WERI-Rb-1 (cell line): ENCODE data around the gene ADAMTSL3.

Source experiments
- DNase-seq: peaks from one replicate; pipeline ENCODE4 v3.0.0-alpha.2; 2020
- H3K27ac ChIP-seq: fragments of 250-450 bp; sonication (Bioruptor Pico); 2 replicates; pipeline ENCODE4 v1.5.1; 2020; ENCODE audit warnings: mild to moderate bottlenecking, moderate library complexity
- H3K27me3 ChIP-seq: fragments of 250-450 bp; sonication (Bioruptor Pico); 2 replicates; pipeline ENCODE4 v1.5.1; 2021; ENCODE audit warnings: mild to moderate bottlenecking, low read depth, moderate library complexity; ENCODE audit not compliant: insufficient read depth, severe bottlenecking
- H3K36me3 ChIP-seq: fragments of 250-450 bp; sonication (Bioruptor Pico); 2 replicates; pipeline ENCODE4 v1.5.1; 2020; ENCODE audit warnings: mild to moderate bottlenecking, moderate library complexity
- H3K4me3 ChIP-seq: 2 replicates; pipeline ENCODE4 v1.5.1; 2011; ENCODE audit warnings: low read depth, mild to moderate bottlenecking, control low read depth, low read length
- H3K9me3 ChIP-seq: fragments of 250-450 bp; sonication (Bioruptor Pico); 2 replicates; pipeline ENCODE4 v1.5.1; 2021; ENCODE audit warnings: mild to moderate bottlenecking, moderate library complexity; ENCODE audit not compliant: severe bottlenecking
- CTCF ChIP-seq: IDR thresholded peaks from 2 replicates; pipeline ENCODE4 v1.5.1; 2011; ENCODE audit warnings: low read depth, mild to moderate bottlenecking, control low read depth, inconsistent platforms, low read length

Gene ADAMTSL3

GRCh38 chr15:83887961-83888360 is 234.0 kb downstream of the ADAMTSL3 start:
- TF ChIP-seq CTCF, result no peak
- no peak for DNase-seq

DNA sequence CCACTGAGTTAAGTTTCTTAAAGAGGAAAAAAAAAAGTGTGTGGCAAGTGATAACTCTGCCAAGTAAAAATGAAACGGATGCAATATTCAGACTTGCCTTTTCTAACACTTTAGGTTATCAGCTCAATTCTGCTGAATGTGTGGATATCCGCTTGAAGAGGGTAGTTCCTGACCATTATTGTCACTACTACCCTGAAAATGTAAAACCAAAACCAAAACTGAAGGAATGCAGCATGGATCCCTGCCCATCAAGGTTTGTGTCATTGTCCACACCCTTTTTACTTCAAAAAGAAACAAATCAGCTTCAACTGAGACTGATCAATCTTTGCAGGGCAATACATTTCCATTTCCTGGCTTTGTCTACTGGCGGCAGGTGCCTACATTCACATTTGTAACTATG is 236.1 kb downstream of the ADAMTSL3 start:
- Histone ChIP-seq H3K9me3 (no peaks in the 10 kb centered on the region), H3K27ac (no peak overlapping the region), H3K4me3 (no peak overlapping the region), H3K27me3 (no peaks in the 10 kb centered on the region), H3K36me3 (no peaks in the 10 kb centered on the region)
- no peak for DNase-seq
- TF ChIP-seq CTCF, result no peak

More at GRCh38 chr15:83887961-83888360, 234.0 kb downstream of the ADAMTSL3 start:
- no peaks in the 10 kb centered on the region for H3K9me3 ChIP-seq
- H3K4me3 ChIP-seq, result no peak overlapping the region
- H3K27me3 ChIP-seq, result no peaks in the 10 kb centered on the region
- H3K36me3 ChIP-seq, result no peaks in the 10 kb centered on the region
- H3K27ac ChIP-seq, result no peak overlapping the region

GRCh38 chr15:83890587-83890986 is 236.7 kb downstream of the ADAMTSL3 start:
- H3K27ac ChIP-seq, result no peak overlapping the region
- no peak for TF ChIP-seq CTCF
- no peak overlapping the region for H3K4me3 ChIP-seq
- no peaks in the 10 kb centered on the region for H3K9me3 ChIP-seq
- DNase-seq, result no peak
- no peaks in the 10 kb centered on the region for H3K36me3 ChIP-seq
- H3K27me3 ChIP-seq, result no peaks in the 10 kb centered on the region

DNA sequence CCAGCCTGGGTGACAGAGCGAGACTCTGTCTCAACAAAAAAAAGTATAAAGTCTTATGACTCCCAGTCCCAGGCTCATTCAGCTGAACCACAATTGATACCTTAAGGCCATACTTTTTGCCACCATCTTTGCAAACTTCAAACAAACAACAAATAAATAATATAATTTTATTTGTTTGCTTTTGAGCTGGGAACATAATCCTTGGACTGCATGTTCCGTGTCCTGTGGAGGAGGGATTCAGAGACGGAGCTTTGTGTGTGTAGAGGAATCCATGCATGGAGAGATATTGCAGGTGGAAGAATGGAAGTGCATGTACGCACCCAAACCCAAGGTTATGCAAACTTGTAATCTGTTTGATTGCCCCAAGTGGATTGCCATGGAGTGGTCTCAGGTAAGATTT is 238.6 kb downstream of the ADAMTSL3 start:
- H3K36me3 ChIP-seq, result no peaks in the 10 kb centered on the region
- no peaks in the 10 kb centered on the region for H3K27me3 ChIP-seq
- no peak overlapping the region for H3K27ac ChIP-seq
- no peak for DNase-seq
- no peaks in the 10 kb centered on the region for H3K9me3 ChIP-seq
- no peak overlapping the region for H3K4me3 ChIP-seq
- no peak for TF ChIP-seq CTCF

- TF ChIP-seq CTCF, result no peak
- no peaks in the 10 kb centered on the region for H3K27me3 ChIP-seq
- no peaks in the 10 kb centered on the region for H3K36me3 ChIP-seq
- no peak overlapping the region for H3K4me3 ChIP-seq
- no peak for DNase-seq
- no peak overlapping the region for H3K27ac ChIP-seq
- no peaks in the 10 kb centered on the region for H3K9me3 ChIP-seq
Measured at GRCh38 chr15:83893308-83893707, 239.4 kb downstream of the ADAMTSL3 start.

DNA sequence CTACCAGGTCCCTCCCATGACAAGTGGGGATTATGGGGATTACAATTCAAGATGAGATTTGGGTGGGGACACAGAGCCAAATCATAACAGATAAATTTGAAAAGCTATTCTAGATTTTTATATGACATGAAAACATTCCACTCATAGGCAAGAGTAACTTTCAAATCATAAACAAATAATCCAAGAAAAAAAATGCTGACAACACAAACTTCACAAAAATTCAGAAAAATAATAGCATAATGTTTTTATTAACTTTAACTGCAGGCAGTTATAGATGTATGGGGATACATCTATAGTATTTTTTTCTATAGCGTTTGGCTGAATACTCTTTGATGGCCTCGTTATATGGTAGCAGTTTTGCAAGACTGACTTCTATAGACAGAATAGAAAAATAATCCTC is 243.1 kb downstream of the ADAMTSL3 start:
- Histone ChIP-seq H3K4me3 (no peak overlapping the region), H3K27me3 (no peaks in the 10 kb centered on the region), H3K27ac (no peak overlapping the region), H3K36me3 (no peaks in the 10 kb centered on the region), H3K9me3 (no peaks in the 10 kb centered on the region)
- no peak for DNase-seq
- no peak for TF ChIP-seq CTCF
